SK-N-SH (cell line): ENCODE results near the gene MT1F. TPM values are rescaled to one million over a fixed set of nuclear protein-coding genes. Genes with fewer than 3 reads are reported as not detected.

Source experiments
- CTCF ChIA-PET: fragments of 300-600, 350-600 bp; formaldehyde crosslinking; extraction: SDS; loops from one replicate; lab custom pipeline; 2021; lab: Yijun Ruan, JAX
- POLR2A ChIA-PET: fragments of 350-600 bp; sonication (Branson Sonifier 250); formaldehyde crosslinking; extraction: SDS; loops from one replicate; lab custom pipeline; 2020; ENCODE audit warnings: antibody characterized with exemption, inconsistent platforms; lab: Yijun Ruan, JAX
- DNase-seq: peaks from one replicate; pipeline ENCODE4 v3.0.0; 2012
- H2AFZ ChIP-seq: fragments of 200-600 bp; sonication (generic); 2 replicates; pipeline ENCODE4 v1.8.1; 2016; ENCODE audit warnings: antibody characterized with exemption, mild to moderate bottlenecking, low read depth
- H3F3A ChIP-seq: fragments of 200-600 bp; sonication (generic); replicated peaks from 2 replicates; pipeline ENCODE3; 2016; ENCODE audit warnings: antibody characterized with exemption, mild to moderate bottlenecking; ENCODE audit not compliant: insufficient read depth
- H3K27ac ChIP-seq, 2 experiments: fragments of 200-500 bp in 1 of 2; fragments of 200-600 bp in 1 of 2; sonication (Bioruptor generic) in 1 of 2; sonication (generic), shearing (Covaris generic) in 1 of 2; 2 replicates each; pipeline versions ENCODE4 v1.5.1 to v1.6.1; 2014 to 2016; ENCODE audit warnings: low read depth in 2 of 2, inconsistent platforms in 1 of 2, low read length in 1 of 2, mild to moderate bottlenecking in 1 of 2, mixed read lengths in 1 of 2
- H3K27me3 ChIP-seq: fragments of 200-600 bp; sonication (generic), shearing (Covaris generic); 2 replicates; pipeline ENCODE4 v1.6.1; 2016; ENCODE audit warnings: mixed run types; ENCODE audit not compliant: insufficient read depth
- H3K36me3 ChIP-seq, 2 experiments: fragments of 200-500 bp in 1 of 2; fragments of 200-600 bp in 1 of 2; sonication (Bioruptor generic) in 1 of 2; sonication (generic) in 1 of 2; replicated peaks in 1 of 2; 2 replicates each; pipeline versions ENCODE3 to v1.5.1; 2014 to 2016; ENCODE audit warnings: low read length in 1 of 2, mild to moderate bottlenecking in 1 of 2; ENCODE audit not compliant: insufficient read depth in 2 of 2, control insufficient read depth in 1 of 2
- H3K4me1 ChIP-seq, 2 experiments: fragments of 200-500 bp in 1 of 2; fragments of 200-600 bp in 1 of 2; sonication (Bioruptor generic) in 1 of 2; sonication (generic), shearing (Covaris generic) in 1 of 2; 2 replicates each; pipeline versions ENCODE4 v1.5.1 to v1.6.1; 2014 to 2016; ENCODE audit warnings: low read depth in 1 of 2, low read length in 1 of 2, mixed run types in 1 of 2; ENCODE audit not compliant: insufficient read depth in 2 of 2, control insufficient read depth in 1 of 2
- H3K4me2 ChIP-seq: fragments of 200-600 bp; sonication (generic), shearing (Covaris generic); 2 replicates; pipeline ENCODE4 v1.6.1; 2017; ENCODE audit warnings: mixed run types
- H3K4me3 ChIP-seq, 2 experiments: fragments of 200-500 bp in 1 of 2; fragments of 200-600 bp in 1 of 2; sonication (Bioruptor generic) in 1 of 2; sonication (generic), shearing (Covaris generic) in 1 of 2; 2 replicates each; pipeline versions ENCODE4 v1.5.1 to v1.8.1; 2014 to 2016; ENCODE audit warnings: low read depth in 2 of 2, inconsistent platforms in 1 of 2, low read length in 1 of 2, mild to moderate bottlenecking in 1 of 2, mixed read lengths in 1 of 2, moderate library complexity in 1 of 2
- H3K79me2 ChIP-seq: fragments of 200-600 bp; sonication (generic); 2 replicates; pipeline ENCODE4 v1.8.1; 2017; ENCODE audit warnings: mild to moderate bottlenecking; ENCODE audit not compliant: insufficient read depth
- H3K9ac ChIP-seq: fragments of 200-600 bp; sonication (generic); 2 replicates; pipeline ENCODE4 v1.6.1; 2017; ENCODE audit warnings: mixed run types
- H3K9me2 ChIP-seq: fragments of 200-600 bp; sonication (generic); 2 replicates; pipeline ENCODE4 v1.6.1; 2017; ENCODE audit warnings: mixed run types
- H3K9me3 ChIP-seq: fragments of 200-600 bp; sonication (generic); 2 replicates; pipeline ENCODE4 v1.6.1; 2017; ENCODE audit warnings: mixed run types, mild to moderate bottlenecking, moderate library complexity
- H4K20me1 ChIP-seq: fragments of 200-600 bp; sonication (generic); 2 replicates; pipeline ENCODE4 v1.6.1; 2017; ENCODE audit warnings: mild to moderate bottlenecking, mixed run types; ENCODE audit not compliant: insufficient read depth
- CHD2 ChIP-seq: fragments of 150-350 bp; IDR thresholded peaks from 2 replicates; pipeline ENCODE4 v1.6.1; 2018; ENCODE audit warnings: low read length; ENCODE audit not compliant: partially characterized antibody
- EZH2phosphoT487 ChIP-seq: fragments of 200-600 bp; sonication (generic); IDR thresholded peaks from 2 replicates; pipeline ENCODE4 v1.6.1; 2017; ENCODE audit warnings: low read depth, mixed run types, mild to moderate bottlenecking, antibody characterized with exemption, moderate library complexity, borderline replicate concordance
- FOSL2 ChIP-seq: IDR thresholded peaks from 2 replicates; pipeline ENCODE4 v1.4.0; 2012; ENCODE audit warnings: low read depth, mild to moderate bottlenecking, moderate library complexity, borderline replicate concordance
- FOXM1 ChIP-seq: IDR thresholded peaks from 2 replicates; pipeline ENCODE4 v1.4.0; 2012; ENCODE audit warnings: low read depth, mild to moderate bottlenecking
- GATA2 ChIP-seq: sonication (generic); formaldehyde crosslinking; IDR thresholded peaks from 2 replicates; pipeline ENCODE4 v1.5.0; 2020; ENCODE audit warnings: mild to moderate bottlenecking, missing genetic modification reagents
- IRF3 ChIP-seq: fragments of 150-350 bp; IDR thresholded peaks from 2 replicates; pipeline ENCODE4 v1.6.1; 2016; ENCODE audit warnings: mild to moderate bottlenecking, low read depth, low read length
- MAX ChIP-seq: IDR thresholded peaks from 2 replicates; pipeline ENCODE4 v1.4.0; 2012; ENCODE audit warnings: low read depth
- MEF2A ChIP-seq: IDR thresholded peaks from 2 replicates; pipeline ENCODE4 v1.4.0; 2012; ENCODE audit warnings: low read depth, borderline replicate concordance
- MXI1 ChIP-seq: IDR thresholded peaks from 2 replicates; pipeline ENCODE4 v1.6.1; 2012; ENCODE audit warnings: mild to moderate bottlenecking, low read depth, low read length, improper control_type of control experiment
- RAD21 ChIP-seq: IDR thresholded peaks from 2 replicates; pipeline ENCODE4 v1.6.1; 2012; ENCODE audit warnings: mild to moderate bottlenecking, low read length
- RCOR1 ChIP-seq: fragments of 150-350 bp; IDR thresholded peaks from 2 replicates; pipeline ENCODE4 v1.6.1; 2017; ENCODE audit warnings: antibody characterized with exemption, low read length
- RXRA ChIP-seq: IDR thresholded peaks from 2 replicates; pipeline ENCODE4 v1.4.0; 2012; ENCODE audit warnings: low read depth, mild to moderate bottlenecking, borderline replicate concordance
- SIN3A ChIP-seq: IDR thresholded peaks from 2 replicates; pipeline ENCODE4 v1.6.1; 2012; ENCODE audit warnings: low read depth, mild to moderate bottlenecking, low read length, moderate library complexity, borderline replicate concordance
- TEAD4 ChIP-seq: IDR thresholded peaks from 2 replicates; pipeline ENCODE4 v1.4.0; 2012; ENCODE audit warnings: mild to moderate bottlenecking, borderline replicate concordance; ENCODE audit not compliant: insufficient read depth
- ZBTB33 ChIP-seq: IDR thresholded peaks from 2 replicates; pipeline ENCODE4 v1.4.0; 2012; ENCODE audit warnings: low read depth, borderline replicate concordance
- WGBS: methylation state at CpG from one replicate; pipeline ENCODE4 v1.1.6; 2017; ENCODE audit warnings: low lambda C conversion rate; 5-methylcytosine and 5-hydroxymethylcytosine counted together
- polyA plus RNA-seq, 3 experiments: library from polyadenylated mRNA; depleted of rRNA; stranded (reverse); fragments of >200 nt; gene quantifications; 2 replicates each; pipeline ENCODE4 v1.2.3, GENCODE V29; 2012

MT1F gene
- polyA plus RNA-seq, 1 of the 3 experiments (the other 2 are of a cell fraction): 13.0 TPM

GRCh38 chr16:56651586-56651985, 6.2 kb upstream of the MT1F start, which contains the start of gene MT1B:
Gene MT1B, plus strand, starts transcription at chr16:56651886. Its CDS starts 68 bp downstream, at chr16:56651954.
- ChIA-PET CTCF (interaction anchor here (1.1 to 1.4 kb wide), 2 partner anchors 12 to 172 kb away, joined by 3 to 4 read pairs; no protein-coding TSS in a partner anchor), POLR2A (no interaction called here)
- no peak within 1 kb of the TSS for H3K27ac ChIP-seq
- WGBS: no CpG with 5 or more reads among the region's 7 CpGs
- H3F3A ChIP-seq: no peaks in the 10 kb centered on the region
- no peaks in the 10 kb centered on the region for H3K9me3 ChIP-seq
- no peaks in the 10 kb centered on the region for H4K20me1 ChIP-seq
- H3K79me2 ChIP-seq: no peaks in the 10 kb centered on the region
- H3K9ac ChIP-seq: no peak within 1 kb of the TSS
- H3K4me1 ChIP-seq: peaks cover 0 to 7% of the 10 kb centered on the region in 2 experiments; a peak in 2 of 4 replicates
- H2AFZ ChIP-seq: no peak within 1 kb of the TSS
- 0 out of 2 replicates have a peak, but pooled peaks cover 7% of the 10 kb centered on the region for H3K27me3 ChIP-seq
- H3K36me3 ChIP-seq: no peaks in the 10 kb centered on the region
- DNase-seq: no peak
- no peak for TF ChIP-seq RAD21
- TF ChIP-seq GATA2 (CRISPR knock-in tag): no peak
- TF ChIP-seq FOXM1: no peak
- no peak for TF ChIP-seq CHD2
- no peak for TF ChIP-seq SIN3A
- no peak for TF ChIP-seq FOSL2
- TF ChIP-seq, all 33 proteins: peak for 0
- Histone ChIP-seq H3K4me3 (no peak within 1 kb of the TSS), H3K9me2 (no peaks in the 10 kb centered on the region), H3K4me2 (no peak within 1 kb of the TSS)

GRCh38 chr16:56652600-56652999, 5.2 kb upstream of the MT1F start:
- H4K20me1 ChIP-seq: no peaks in the 10 kb centered on the region
- TF ChIP-seq RAD21 (no peak), TEAD4 (no peak), RCOR1 (no peak), EZH2phosphoT487 (no peak), MEF2A (no peak), FOSL2 (no peak), MAX (no peak), ZBTB33 (no peak), IRF3 (no peak), MXI1 (no peak), RXRA (no peak), GATA2 (CRISPR knock-in tag) (no peak)
- TF ChIP-seq, all 33 proteins: peak for 0
- DNase-seq: no peak
- 33% methylated on average over 1 of the region's 1 CpG for WGBS
- ChIA-PET POLR2A (no interaction called here), CTCF (no interaction called here)
- Histone ChIP-seq H3K9me2 (no peaks in the 10 kb centered on the region), H3K4me1 (peaks cover 0 to 8% of the 10 kb centered on the region in 2 experiments; a peak in 2 of 4 replicates), H3F3A (no peaks in the 10 kb centered on the region), H3K36me3 (no peaks in the 10 kb centered on the region), H3K9ac (no peak overlapping the region), H2AFZ (no peak overlapping the region), H3K9me3 (no peaks in the 10 kb centered on the region), H3K4me3 (no peak overlapping the region), H3K27me3 (0 out of 2 replicates have a peak, but pooled peaks cover under 1% of the 10 kb centered on the region), H3K79me2 (no peaks in the 10 kb centered on the region), H3K27ac (no peak overlapping the region), H3K4me2 (no peak overlapping the region)
